Activated T-cell treated with anti-CD3 and anti-CD28 coated beads, Interleukin-2, amount 50 U/mL, for 4 hours (primary cell): Measurements from ENCODE around the gene CDC14B. TPM values are rescaled to one million over a fixed set of nuclear protein-coding genes. Genes with fewer than 3 reads are reported as not detected.

Experiments
- ATAC-seq, 2 donors: fragments of 200-7000 bp; cut with Tn5 transposase; one replicate each; pipeline ENCODE4 v1.10.0; 2021
- DNase-seq: peaks from one replicate; pipeline ENCODE4 v3.0.0-alpha.2; 2020
- H3K27me3 Mint-ChIP-seq: one replicate; pipeline ENCODE4 v1.8.0; 2021; ENCODE audit warnings: low read depth, mixed read lengths
- H3K36me3 Mint-ChIP-seq: one replicate; pipeline ENCODE4 v1.8.0; 2022; ENCODE audit warnings: mixed read lengths; ENCODE audit not compliant: insufficient read depth
- H3K4me1 Mint-ChIP-seq: one replicate; pipeline ENCODE4 v1.8.0; 2021; ENCODE audit warnings: low read depth, mixed read lengths
- H3K4me3 Mint-ChIP-seq: one replicate; pipeline ENCODE4 v1.8.0; 2021; ENCODE audit warnings: mild to moderate bottlenecking, moderate library complexity, mixed read lengths
- H3K9me3 Mint-ChIP-seq: one replicate; pipeline ENCODE4 v1.8.0; 2021; ENCODE audit warnings: mixed read lengths
- total RNA-seq, 3 donors: library from RNA; stranded (reverse); gene quantifications; one replicate each; pipeline ENCODE4 v1.2.1, GENCODE V29; 2021

CDC14B gene
- total RNA-seq, 3 donors from 2014 or later, result 1.7 to 2.9 (median 2.5) TPM

DNA sequence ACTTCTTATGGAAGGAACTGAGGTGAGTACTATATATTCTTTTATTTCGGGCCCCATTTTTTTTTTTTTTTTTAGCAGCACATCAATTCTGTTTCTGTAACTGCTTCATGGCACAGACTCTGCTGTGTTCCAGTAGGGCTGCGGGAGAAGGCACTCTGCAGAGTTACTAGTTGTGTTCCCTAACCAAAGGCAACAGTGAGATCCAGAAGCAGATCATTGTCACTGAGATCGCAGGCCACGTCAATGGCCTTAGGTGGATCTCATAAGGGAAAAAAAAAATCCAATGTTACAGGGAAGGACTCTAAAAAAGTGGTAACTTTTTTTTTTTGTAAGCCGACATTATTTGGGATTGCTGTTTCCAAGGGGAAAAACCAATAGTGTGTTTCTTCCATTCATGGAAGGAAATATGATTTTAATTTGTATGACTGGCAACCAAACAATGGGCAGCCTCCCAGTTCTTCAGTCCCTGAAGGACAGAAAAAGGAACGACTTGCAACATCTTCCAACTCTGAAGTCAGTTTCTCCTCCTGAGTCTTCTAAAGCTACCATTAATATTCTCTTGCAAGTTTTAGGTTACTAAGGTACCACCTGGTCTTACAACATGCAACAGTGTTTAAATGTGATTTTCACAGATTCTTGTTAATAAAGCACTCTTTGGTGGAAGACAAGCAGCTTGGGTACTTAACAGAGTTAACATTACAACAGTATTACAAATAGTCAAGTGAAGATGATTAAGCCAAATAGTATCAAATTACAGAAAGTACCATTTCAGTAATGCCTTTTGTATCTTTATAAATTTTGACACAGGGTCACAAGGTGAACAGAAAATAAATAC, 116.9 kb downstream of the CDC14B start:
- ATAC-seq, result no peak
- Mint-ChIP-seq H3K9me3 (no peaks in the 10 kb centered on the region), H3K4me1 (no peaks in the 10 kb centered on the region), H3K27me3 (no peaks in the 10 kb centered on the region), H3K4me3 (no peak overlapping the region), H3K36me3 (peaks cover 12% of the 10 kb centered on the region)
- DNase-seq, result no peak

DNA sequence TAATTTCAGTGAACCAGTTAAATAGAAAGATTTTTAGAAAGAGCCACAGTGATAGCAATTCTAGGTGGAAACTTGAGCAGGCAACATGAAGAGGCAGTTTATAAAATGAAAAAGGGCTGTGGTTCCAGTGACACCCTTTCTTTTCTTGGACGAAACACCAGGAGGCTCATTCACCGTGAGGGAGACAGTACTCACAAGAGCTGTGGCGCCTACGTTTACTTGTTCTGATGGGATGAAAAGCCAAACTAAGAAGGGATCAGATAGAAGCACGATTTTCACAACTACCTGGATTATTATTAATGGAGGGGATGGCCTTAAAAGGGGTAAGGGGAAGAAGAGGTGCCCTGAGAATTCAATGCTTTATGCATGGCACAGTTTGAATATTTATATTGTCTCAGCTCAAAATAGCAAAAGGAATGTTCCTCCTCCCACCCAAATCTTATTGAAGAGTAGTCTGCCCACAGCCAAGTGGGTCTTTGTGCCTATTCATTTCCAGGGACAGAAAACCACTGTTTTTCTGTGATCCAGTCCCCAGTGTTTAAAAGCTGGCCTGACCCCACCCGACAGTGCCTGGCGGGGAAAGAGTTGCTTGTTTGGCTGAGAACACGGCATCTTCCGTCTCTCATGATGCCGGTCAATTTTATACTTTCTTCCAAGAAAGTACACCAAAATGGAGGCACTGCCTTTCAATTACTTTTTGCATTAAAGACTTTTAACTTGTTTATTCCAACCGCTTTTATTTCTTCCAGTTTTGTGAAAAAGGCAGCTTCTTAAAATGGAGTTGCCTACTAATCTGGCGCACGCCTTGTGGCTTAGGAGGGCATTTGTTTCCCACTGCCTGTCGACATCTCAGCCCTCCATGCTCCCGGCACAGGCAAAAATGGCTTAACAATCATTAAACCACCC, 117.8 kb downstream of the CDC14B start:
- Mint-ChIP-seq H3K27me3 (no peaks in the 10 kb centered on the region), H3K4me1 (no peaks in the 10 kb centered on the region), H3K4me3 (no peak overlapping the region), H3K9me3 (no peaks in the 10 kb centered on the region), H3K36me3 (peaks cover 12% of the 10 kb centered on the region)
- no peak for DNase-seq
- no peak for ATAC-seq

DNA sequence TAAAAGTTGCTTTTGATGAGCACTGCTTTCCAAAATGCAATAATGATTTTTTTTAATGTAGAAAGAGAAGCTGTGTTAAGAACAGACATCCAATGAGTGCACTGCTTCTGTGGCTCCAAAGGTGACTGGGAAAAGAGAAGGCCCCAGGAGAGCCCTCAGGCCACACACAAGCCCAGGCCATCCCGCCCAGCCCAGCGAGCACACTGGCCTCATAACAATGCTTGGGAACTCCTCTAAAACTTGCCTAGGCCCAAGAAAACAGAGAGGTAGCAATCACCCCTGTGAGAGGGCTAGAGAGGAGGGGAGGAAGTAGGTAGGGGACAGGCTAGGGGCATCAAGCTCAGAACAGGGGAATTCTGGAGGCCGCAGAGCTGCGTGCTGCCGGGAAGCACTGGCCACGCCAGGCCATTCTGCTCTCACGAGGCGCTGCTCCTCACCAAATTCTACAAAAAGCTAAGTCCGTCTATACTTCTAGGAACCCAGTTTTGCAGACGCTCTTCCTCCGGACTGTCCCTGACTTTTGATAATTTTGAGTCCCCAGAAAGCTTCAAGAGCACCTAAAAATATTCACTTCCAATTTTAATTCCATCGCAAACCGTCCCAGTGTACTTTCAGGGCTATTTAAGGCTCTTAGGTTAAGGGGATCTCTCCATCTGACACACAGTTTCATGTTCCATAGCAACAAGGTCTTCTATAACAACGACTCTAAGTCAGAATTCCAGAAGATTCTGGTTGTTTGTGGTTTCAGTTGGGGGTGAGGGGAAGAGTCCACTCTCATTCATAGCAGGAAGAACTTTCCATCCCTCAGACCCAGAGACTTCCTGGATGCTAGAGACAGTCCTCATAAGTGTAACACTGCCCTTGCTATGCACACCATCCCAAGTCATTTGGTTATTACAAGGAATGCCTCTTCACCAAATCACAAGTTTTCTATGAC, 118.7 kb downstream of the CDC14B start:
- no peaks in the 10 kb centered on the region for H3K4me1 Mint-ChIP-seq
- no peak for ATAC-seq
- DNase-seq, result no peak
- H3K4me3 Mint-ChIP-seq, result no peak overlapping the region
- no peaks in the 10 kb centered on the region for H3K27me3 Mint-ChIP-seq
- H3K36me3 Mint-ChIP-seq, result peaks cover 12% of the 10 kb centered on the region
- H3K9me3 Mint-ChIP-seq, result no peaks in the 10 kb centered on the region

DNA sequence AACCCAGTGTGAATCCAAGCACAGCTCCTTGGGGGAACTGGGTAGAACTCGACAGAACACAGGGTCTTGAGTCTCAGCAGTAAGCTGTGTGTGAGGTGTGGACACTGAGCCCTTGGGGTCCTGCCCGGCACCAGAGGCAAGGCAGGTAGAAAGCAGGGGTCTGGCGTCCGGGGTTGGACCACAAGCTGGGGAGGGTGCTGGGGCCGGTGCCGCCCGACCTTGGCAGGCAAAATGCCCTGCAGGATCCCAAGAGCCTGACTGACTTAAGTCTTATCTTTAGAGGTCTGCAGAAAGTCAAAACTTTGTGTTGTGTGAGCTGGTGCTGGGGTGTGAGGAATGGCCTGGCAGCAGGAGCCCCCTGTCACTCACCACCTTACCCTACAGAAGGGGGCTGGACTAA, 120.4 kb downstream of the CDC14B start:
- Mint-ChIP-seq H3K36me3 (peaks cover 8% of the 10 kb centered on the region), H3K27me3 (no peaks in the 10 kb centered on the region), H3K9me3 (no peaks in the 10 kb centered on the region), H3K4me1 (no peaks in the 10 kb centered on the region), H3K4me3 (no peak overlapping the region)
- no peak for ATAC-seq
- no peak for DNase-seq

DNA sequence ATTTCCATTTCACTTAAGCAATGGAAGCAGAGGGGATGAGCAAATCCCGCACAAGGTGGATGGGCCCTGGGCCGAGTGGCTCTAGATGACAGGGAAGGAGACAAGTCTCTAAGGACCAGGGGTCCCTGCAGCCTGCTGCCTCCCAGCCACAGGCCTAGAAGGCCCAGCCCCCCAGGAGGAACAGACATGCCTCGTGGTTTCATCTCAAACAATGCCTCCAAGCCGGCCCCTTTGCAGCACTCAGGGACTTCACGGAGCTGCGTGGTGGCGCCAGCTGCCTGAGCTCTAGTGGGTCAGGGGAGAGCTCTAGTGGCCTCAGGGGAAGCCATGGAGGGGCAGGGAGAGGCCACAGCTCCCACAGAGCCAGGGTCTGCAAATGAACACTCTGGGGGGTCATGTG, 120.8 kb downstream of the CDC14B start:
- no peak for DNase-seq
- no peak for ATAC-seq
- no peaks in the 10 kb centered on the region for H3K27me3 Mint-ChIP-seq

DNA sequence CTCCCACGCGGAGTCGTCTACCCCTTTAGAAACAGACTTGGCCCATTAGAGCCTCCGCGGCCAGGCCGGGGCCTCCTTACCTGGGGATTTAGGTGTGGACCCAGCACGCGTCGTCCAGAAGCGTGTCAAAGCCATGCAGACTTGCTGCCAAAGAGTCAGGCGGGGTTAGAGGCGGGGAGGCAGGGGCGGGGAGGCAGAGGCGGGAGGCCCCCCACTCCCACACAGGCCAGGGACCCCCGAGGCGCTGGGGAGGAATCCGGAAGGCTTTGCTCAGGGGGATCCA, 122.6 kb downstream of the CDC14B start:
- Mint-ChIP-seq H3K36me3 (no peaks in the 10 kb centered on the region), H3K9me3 (no peaks in the 10 kb centered on the region), H3K4me1 (no peaks in the 10 kb centered on the region), H3K4me3 (no peak overlapping the region), H3K27me3 (no peaks in the 10 kb centered on the region)
- DNase-seq, result no peak
- no peak for ATAC-seq

More for the DNA sequence above, 120.8 kb downstream of the CDC14B start:
- no peak overlapping the region for H3K4me3 Mint-ChIP-seq
- peaks cover 7% of the 10 kb centered on the region for H3K36me3 Mint-ChIP-seq
- no peaks in the 10 kb centered on the region for H3K4me1 Mint-ChIP-seq
- H3K9me3 Mint-ChIP-seq, result no peaks in the 10 kb centered on the region

DNA sequence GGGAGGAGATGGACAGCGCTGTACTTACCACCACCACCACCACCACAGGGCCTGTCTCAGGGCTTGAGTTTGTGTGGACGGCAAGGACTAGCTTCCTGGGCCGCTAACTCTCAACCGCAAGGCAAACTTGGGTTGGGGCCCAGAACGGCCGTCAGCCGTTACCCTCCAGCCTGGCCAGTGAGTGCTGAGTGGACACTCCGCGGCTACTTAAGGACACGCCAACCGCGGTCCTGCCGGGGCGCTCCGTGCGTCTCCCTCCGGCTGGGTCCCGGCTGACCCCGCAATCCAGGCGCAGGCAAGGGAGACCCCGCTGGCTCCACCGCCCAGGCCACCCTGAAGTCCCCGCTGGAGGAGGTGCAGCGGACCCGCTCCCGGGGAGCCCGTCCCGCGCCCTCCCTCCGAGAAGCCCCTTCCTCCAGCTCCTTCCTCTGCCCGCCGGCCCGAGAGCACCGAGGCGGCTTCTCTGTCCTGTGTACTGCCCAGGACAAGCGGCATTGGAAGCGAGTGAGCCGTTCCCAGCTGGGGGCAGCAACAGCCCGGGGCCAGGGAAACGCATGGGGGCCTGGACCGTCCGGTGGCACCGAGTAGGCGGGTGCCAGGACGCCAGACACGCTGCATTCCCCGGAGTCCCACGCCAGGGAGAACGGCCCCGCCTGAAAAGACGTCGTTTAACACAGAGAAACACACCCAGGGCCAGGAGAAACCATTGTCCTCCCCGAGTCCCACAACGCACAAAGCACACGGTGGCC, 123.1 kb downstream of the CDC14B start:
- ATAC-seq, result no peak

DNA sequence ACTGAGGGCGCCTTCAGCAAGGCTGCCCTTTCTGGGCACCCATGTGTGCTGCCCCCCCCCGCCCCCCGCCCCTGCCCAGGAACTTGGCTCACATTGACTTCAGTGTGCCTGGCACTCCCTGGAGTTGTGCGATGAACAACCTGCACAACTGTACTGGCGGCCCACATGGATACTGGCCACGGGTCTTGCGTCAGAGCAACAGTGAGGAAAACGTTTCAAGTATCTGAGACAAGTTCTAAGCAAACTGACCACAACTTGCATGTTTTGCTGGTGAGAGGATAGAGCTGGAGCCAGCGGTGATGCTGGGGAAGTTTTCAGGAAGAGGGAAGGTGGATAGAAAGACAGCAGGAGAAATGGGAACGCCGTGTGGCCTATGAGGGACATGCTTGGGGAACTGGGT, 124.3 kb downstream of the CDC14B start:
- DNase-seq (no peak), ATAC-seq (no peak)
- no peaks in the 10 kb centered on the region for H3K9me3 Mint-ChIP-seq
- no peaks in the 10 kb centered on the region for H3K27me3 Mint-ChIP-seq
- peaks cover 10% of the 10 kb centered on the region for H3K4me1 Mint-ChIP-seq
- H3K4me3 Mint-ChIP-seq, result no peak overlapping the region
- H3K36me3 Mint-ChIP-seq, result peaks cover 6% of the 10 kb centered on the region

More for the DNA sequence above, 123.1 kb downstream of the CDC14B start:
- H3K4me3 Mint-ChIP-seq, result no peak overlapping the region
- H3K36me3 Mint-ChIP-seq, result peaks cover 2% of the 10 kb centered on the region
- no peaks in the 10 kb centered on the region for H3K9me3 Mint-ChIP-seq
- peaks cover 4% of the 10 kb centered on the region for H3K4me1 Mint-ChIP-seq
- H3K27me3 Mint-ChIP-seq, result no peaks in the 10 kb centered on the region
- no peak for DNase-seq

DNA sequence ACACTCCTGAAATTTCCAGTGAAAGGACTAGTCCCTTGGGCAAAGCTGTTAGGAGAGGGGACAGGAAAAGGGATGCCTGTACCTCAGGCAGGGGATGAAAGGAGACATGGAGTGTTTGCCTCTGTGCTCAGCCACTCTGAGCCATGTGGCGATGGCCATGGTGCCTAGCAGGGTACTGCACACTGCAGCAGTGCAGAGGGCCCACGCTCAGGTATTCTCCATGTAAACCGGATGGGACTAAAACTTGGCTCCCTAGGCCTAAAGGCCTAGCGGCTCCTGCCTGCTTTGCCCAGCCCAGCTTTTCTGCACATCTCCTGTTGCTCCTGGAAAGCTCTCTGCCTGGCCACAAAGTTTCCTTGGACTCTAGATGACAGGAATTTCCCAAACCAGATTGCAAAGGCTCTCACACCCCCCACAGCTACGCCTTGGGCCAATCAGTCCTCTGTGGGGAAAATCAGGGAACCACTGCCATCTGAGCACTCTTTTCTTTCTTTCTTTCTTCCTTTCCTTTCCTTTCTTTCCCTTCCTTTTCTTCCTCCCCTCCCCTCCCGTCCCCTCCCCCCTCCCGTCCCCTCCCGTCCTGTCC, 125.3 kb downstream of the CDC14B start:
- H3K4me3 Mint-ChIP-seq, result no peak overlapping the region
- no peaks in the 10 kb centered on the region for H3K27me3 Mint-ChIP-seq
- no peaks in the 10 kb centered on the region for H3K9me3 Mint-ChIP-seq
- H3K4me1 Mint-ChIP-seq, result peaks cover 10% of the 10 kb centered on the region
- H3K36me3 Mint-ChIP-seq, result peaks cover 17% of the 10 kb centered on the region
- DNase-seq (no peak), ATAC-seq (no peak)

DNA sequence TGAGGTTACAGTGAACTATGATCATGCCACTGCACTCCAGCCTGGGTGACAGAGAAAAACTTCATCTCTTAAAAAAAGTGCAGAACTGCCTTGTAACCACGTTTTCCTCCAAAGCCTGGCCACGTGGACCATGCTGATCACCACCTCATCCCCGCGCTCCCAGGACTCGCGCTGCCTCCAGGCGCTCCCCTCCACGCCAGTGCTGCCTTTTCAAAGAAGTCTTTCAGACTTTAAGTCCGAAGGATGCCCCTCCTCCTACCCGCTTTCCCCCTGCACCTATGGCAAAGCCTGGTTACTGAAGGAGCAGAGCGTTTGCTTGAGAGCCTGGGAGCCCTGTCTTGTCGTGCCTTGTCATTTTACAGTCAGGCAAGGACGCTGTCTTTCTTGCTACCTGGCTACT, 125.9 kb downstream of the CDC14B start:
- H3K9me3 Mint-ChIP-seq, result no peaks in the 10 kb centered on the region
- H3K4me3 Mint-ChIP-seq, result no peak overlapping the region
- peaks cover 10% of the 10 kb centered on the region for H3K4me1 Mint-ChIP-seq
- peaks cover 21% of the 10 kb centered on the region for H3K36me3 Mint-ChIP-seq
- H3K27me3 Mint-ChIP-seq, result no peaks in the 10 kb centered on the region
- ATAC-seq, result no peak
- DNase-seq, result no peak

DNA sequence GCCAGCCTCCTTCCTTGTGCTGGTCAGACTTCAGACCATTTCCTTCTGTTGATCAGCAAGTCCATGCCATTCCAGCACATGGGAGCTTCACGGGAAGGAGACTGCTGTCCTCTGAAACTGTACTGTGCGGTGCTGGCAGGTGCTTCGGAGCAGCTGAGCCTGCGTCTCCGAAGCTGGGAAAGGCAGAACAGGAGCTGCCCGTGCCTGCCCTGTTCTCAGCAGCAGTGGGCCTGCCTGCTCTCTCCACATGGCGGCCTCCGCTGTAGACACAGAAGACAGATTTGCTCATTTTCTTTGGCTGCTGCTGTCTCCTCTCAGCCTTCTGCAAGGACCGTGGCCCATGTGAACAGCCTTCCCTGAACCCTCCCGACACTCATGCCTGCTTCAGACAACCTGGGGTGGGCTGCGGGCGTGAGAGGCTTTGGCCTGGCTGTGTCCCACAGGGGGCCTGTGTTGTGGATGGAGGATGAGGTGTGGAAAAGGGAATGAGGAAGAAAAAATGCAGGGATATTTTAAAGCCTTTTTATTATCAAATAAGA, 126.6 kb downstream of the CDC14B start:
- Mint-ChIP-seq H3K36me3 (peaks cover 28% of the 10 kb centered on the region), H3K4me1 (peaks cover 10% of the 10 kb centered on the region), H3K4me3 (no peak overlapping the region), H3K27me3 (no peaks in the 10 kb centered on the region), H3K9me3 (no peaks in the 10 kb centered on the region)
- no peak for ATAC-seq
- DNase-seq, result no peak

DNA sequence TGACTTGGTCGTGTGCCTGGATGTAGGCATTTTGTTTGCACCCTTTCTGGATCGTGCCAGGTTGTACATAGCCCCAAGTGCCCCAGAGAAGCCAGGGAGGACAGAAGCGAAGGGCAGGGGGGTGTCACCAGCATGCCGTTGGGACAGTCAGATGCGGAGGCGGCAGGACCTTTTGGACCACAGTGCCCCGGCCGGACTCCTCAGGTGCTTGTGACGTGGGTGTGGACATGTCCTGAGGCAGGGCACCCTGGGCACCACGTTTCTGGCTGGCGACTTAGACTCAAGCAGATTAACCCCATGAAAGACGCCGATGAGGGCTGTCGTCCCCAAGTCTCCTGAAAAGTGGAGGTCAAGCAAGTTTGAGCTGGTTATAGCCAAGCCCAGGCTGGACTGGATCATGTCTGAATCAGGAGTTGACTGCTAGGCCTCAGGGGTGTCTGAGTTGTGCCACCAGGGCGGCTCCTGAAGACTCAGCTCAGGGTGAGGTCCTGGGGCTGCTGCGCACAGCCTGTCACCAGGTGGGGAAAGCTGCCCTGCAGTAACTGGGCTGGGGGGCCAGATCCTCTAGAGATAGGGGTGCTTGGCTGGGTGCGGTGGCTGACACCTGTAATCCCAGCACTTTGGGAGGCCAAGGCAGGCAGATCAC, 127.6 kb downstream of the CDC14B start:
- H3K27me3 Mint-ChIP-seq, result no peaks in the 10 kb centered on the region
- H3K4me3 Mint-ChIP-seq, result no peak overlapping the region
- DNase-seq (no peak), ATAC-seq (no peak)
- H3K4me1 Mint-ChIP-seq, result peaks cover 10% of the 10 kb centered on the region
- peaks cover 30% of the 10 kb centered on the region for H3K36me3 Mint-ChIP-seq
- H3K9me3 Mint-ChIP-seq, result no peaks in the 10 kb centered on the region
